ENCODE measurements around the gene RAB34.
A peak's percentile ranks its signal among the peaks of the same experiment; 100 is the strongest.

The RAB34 gene

GRCh38 chr17:28725166-28725659 is 7.5 kb upstream of the RAB34 start (continued):
- TF ChIP-seq, protein P1, sequence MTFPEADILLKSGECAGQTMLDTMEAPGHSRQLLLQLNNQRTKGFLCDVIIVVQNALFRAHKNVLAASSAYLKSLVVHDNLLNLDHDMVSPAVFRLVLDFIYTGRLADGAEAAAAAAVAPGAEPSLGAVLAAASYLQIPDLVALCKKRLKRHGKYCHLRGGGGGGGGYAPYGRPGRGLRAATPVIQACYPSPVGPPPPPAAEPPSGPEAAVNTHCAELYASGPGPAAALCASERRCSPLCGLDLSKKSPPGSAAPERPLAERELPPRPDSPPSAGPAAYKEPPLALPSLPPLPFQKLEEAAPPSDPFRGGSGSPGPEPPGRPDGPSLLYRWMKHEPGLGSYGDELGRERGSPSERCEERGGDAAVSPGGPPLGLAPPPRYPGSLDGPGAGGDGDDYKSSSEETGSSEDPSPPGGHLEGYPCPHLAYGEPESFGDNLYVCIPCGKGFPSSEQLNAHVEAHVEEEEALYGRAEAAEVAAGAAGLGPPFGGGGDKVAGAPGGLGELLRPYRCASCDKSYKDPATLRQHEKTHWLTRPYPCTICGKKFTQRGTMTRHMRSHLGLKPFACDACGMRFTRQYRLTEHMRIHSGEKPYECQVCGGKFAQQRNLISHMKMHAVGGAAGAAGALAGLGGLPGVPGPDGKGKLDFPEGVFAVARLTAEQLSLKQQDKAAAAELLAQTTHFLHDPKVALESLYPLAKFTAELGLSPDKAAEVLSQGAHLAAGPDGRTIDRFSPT (tag by site-specific recombination; IDR thresholded peaks at IDR 0.05), result peak; percentile 84; the same call in 1 of the 2 replicates
- TF ChIP-seq ZNF394 (tag by site-specific recombination; IDR thresholded peaks at IDR 0.05; ENCODE audit: borderline replicate concordance), result peak; percentile 83
- TF ChIP-seq ZNF629 (tag by site-specific recombination; IDR thresholded peaks at IDR 0.05), result peak; percentile 92
- TF ChIP-seq TSHZ1 (tag by site-specific recombination; IDR thresholded peaks at IDR 0.05; ENCODE audit: borderline replicate concordance), result peak; percentile 27; the same call in 1 of the 2 replicates
- TF ChIP-seq ZFHX2 (tag by site-specific recombination; conservative IDR thresholded peaks at IDR 0.05), result 0 out of 2 replicates have a peak, but pooled peaks have one; percentile 36
- TF ChIP-seq BCL11B (tag by site-specific recombination; IDR thresholded peaks at IDR 0.05; ENCODE audit: low read depth), result peak; percentile 95
- peak; percentile 30; the same call in 1 of the 2 replicates for TF ChIP-seq EGR2 (tag by site-specific recombination; IDR thresholded peaks at IDR 0.05; ENCODE audit: low read depth)
- TF ChIP-seq ZBTB17 (tag by site-specific recombination; IDR thresholded peaks at IDR 0.05), result 0 out of 2 replicates have a peak, but pooled peaks have one; percentile 86

DNA sequence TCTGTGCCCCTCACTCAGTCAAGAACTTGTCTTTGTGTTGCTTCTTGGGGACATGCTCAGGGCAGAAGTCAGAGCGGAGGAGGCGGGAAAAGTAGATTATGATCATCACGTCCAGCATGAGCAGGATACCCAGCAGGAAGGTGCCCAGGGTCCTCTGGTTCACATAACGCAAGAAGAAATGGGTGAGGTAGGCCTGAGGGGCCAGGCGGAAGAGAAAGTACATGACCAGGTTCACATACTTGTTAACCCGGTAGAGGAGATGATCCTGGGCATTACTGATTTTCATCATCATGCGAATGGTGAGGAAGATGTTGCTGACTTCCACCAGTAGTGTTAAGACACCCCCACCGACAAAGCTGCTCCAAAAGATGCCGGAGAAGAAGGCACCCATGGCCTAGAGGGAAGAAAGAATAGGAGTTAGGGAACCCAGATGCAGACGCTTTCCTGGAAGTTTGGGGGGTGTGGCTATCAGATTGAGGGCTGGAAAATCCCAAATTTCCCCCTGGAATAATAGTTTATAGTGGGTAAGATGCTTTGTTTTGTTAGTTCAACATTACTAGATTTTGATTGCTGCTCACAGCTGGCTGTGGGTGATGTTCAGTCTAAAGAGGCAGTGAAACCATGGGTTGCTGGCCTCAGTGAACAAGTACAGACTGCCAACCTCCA is 7.0 kb upstream of the RAB34 start:
- Histone ChIP-seq H3K4me1 (ENCODE audit: control insufficient read depth, insufficient read depth, low read length) (peaks cover 9% of the 10 kb centered on the region; the same call in 1 of the 2 replicates), H3K27ac (ENCODE audit: extremely low read depth, low read depth, low read length) (peak overlapping the region; percentile 99), H3K9me3 (ENCODE audit: control insufficient read depth, insufficient read depth, low read depth, low read length) (no peaks in the 10 kb centered on the region), H3K36me3 (ENCODE audit: control insufficient read depth in 2 of 2, insufficient read depth in 1 of 2, low read length in 2 of 2) (peaks cover 26 to 53% of the 10 kb centered on the region in 2 experiments), H3K4me3 (ENCODE audit: low read depth, low read length) (peak overlapping the region; percentile 55)
- ChIA-PET CTCF (interaction anchor here (0.6 to 13.6 kb wide), 9 partner anchors 12 to 394 kb away, joined by 3 to 445 read pairs (median 3); partner anchors contain the start of gene TRAF4), POLR2A (interaction anchor here (0.6 to 6.7 kb wide), 24 partner anchors 9 to 360 kb away, joined by 3 to 448 read pairs (median 5); partner anchors contain the start of genes BLTP2, DHRS13, ERAL1 and FAM222B)
- peak; percentile 75 for TF ChIP-seq KLF9 (tag by site-specific recombination; IDR thresholded peaks at IDR 0.05; ENCODE audit: low read depth)
- no peak; the same call in 1 of the 2 replicates for TF ChIP-seq ZNF660 (tag by site-specific recombination; IDR thresholded peaks at IDR 0.05)
- peak; percentile 75; the same call in 1 of the 2 replicates for TF ChIP-seq ZBTB48 (tag by site-specific recombination; IDR thresholded peaks at IDR 0.05)
- TF ChIP-seq OSR2 (tag by site-specific recombination; IDR thresholded peaks at IDR 0.05), result peak; percentile 57
- TF ChIP-seq BCL11A (tag by site-specific recombination; IDR thresholded peaks at IDR 0.05; ENCODE audit: low read depth), result peak; percentile 76
- 0 out of 2 replicates have a peak, but pooled peaks have one; percentile 11 for TF ChIP-seq INSM2 (tag by site-specific recombination; IDR thresholded peaks at IDR 0.05)
- peak; percentile 22; the same call in 1 of the 2 replicates for TF ChIP-seq PATZ1 (tag by site-specific recombination; IDR thresholded peaks at IDR 0.05)
- TF ChIP-seq ZBTB17 (tag by site-specific recombination; IDR thresholded peaks at IDR 0.05), result peak; percentile 77
- no peak for TF ChIP-seq ZNF596 (tag by site-specific recombination; IDR thresholded peaks at IDR 0.05)
- TF ChIP-seq BCL11B (tag by site-specific recombination; IDR thresholded peaks at IDR 0.05; ENCODE audit: low read depth), result peak; percentile 42
- TF ChIP-seq ZBTB11 (tag by site-specific recombination; conservative IDR thresholded peaks at IDR 0.05; ENCODE audit: low read depth), result no peak
- peak; percentile 51 for TF ChIP-seq FEZF1 (tag by site-specific recombination; IDR thresholded peaks at IDR 0.05)
- no peak for TF ChIP-seq ZNF544 (tag by site-specific recombination; IDR thresholded peaks at IDR 0.05)
- no peak for TF ChIP-seq ZBTB1 (tag by site-specific recombination; IDR thresholded peaks at IDR 0.05)
- TF ChIP-seq ZNF514 (tag by site-specific recombination; IDR thresholded peaks at IDR 0.05), result no peak
- TF ChIP-seq ZFHX2 (tag by site-specific recombination; conservative IDR thresholded peaks at IDR 0.05), result no peak

All from HEK293 (cell line).